GOT3 (cell line): ENCODE measurements around the gene ATP6V1G2.
A peak's percentile ranks its signal among the peaks of the same experiment; 100 is the strongest.
"Not testable (repeated sequence)": the region's sequence is repeated elsewhere in the genome, so short reads cannot be mapped to it uniquely, and the experiment has no call there.

Experiments used
- DNase-seq: peaks from one replicate; lab custom pipeline; 2025; ENCODE audit warnings: mixed read lengths; lab: John Stamatoyannopoulos, UW

Gene ATP6V1G2

DNA sequence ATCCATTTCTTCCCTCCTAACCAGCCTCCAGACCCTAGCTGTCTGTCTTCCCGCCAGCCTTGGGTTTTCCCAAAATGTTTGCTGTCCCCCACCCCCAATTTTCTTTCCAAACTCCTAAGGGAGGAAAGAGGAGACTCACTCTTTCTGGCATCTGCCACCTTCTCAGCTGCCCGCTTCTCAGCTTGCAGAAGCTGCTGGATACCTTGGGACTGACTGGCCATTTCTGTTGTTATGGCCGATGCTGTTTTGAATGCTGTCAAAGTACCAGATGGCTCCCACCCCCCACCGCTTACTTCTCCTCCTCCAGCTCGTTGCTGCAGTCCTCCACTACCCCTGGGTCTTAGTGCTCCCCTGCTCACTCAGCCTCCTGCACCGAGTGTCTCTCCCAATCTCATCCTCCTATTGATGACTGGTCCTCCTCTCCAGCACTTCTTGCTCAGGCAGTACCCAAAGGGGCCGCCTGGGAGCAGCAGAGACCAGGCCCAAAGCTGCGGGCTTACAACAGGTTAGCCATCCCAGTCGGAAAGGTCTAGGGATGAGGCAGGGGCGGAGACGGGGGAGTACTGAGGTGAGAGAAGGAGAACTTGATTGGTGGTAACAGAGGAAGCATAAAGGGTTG is at the start of gene ATP6V1G2:
Gene ATP6V1G2, minus strand, starts transcription at position 270 of the 619 bp plus-strand sequence. Its CDS starts 49 bp downstream, at position 221.
- peak; percentile 72 for DNase-seq

DNA sequence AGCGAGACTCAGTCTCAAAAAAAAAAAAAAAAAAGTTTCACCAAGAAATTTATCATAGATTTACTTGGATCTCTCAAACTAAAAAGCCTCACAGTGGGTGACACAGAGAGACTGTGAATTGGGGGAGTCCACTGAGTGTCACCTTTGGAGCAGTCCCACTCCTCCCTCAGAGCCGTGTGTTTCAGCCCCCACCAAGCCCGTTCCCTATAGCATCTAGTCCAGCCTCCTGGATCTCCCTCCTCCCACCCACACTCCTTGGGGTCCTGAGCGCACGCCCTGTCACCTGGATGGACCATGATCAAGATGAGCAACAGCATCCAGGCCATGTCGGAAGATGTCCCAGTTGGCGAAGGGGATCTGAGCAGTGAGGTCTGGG is 46.0 kb upstream of the ATP6V1G2 start:
- DNase-seq = no peak

GRCh38 chr6:31590691-31591090 is 44.3 kb upstream of the ATP6V1G2 start:
- DNase-seq = not testable (repeated sequence)

- DNase-seq = no peak
These were observed 42.7 kb upstream of the ATP6V1G2 start for GRCh38 chr6:31588871-31589650.

DNA sequence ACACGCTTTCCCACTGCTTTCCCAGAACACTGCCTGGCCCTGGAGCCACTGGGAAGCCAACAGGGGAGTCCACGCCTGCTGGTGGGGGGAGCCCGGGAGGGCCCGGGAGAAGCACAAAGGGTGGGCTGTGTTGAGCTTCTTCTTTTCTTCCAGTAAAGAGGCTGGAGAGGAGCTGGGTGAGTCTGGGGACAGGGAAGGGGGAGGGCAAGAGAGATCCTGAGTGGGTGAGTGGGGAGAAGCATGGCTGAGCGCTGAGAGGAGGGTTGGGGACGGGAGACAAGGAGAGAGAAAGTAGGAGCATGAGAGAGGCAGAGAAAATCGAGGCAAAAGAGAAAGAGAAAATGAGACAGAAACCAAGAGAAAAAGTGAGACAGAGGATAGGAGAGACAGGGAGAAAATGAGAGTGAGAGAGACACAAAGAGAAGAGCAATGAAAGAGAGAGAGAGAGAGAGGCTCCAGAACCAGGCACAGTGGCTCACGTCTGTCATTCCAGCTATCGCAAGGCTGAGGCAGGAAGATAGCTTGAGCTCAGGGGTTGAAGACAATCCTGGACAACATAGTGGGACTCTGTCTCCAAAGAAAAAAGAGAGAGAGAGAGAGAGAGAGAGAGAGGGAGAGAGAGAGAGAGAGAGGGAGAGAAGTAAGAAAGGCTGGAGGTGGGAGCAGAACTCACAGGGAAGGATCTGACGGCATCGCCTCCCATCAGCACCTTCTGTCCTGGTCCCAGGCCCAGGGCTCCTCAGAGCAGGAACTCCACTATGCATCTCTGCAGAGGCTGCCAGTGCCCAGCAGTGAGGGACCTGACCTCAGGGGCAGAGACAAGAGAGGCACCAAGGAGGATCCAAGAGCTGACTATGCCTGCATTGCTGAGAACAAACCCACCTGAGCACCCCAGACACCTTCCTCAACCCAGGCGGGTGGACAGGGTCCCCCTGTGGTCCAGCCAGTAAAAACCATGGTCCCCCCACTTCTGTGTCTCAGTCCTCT is 41.7 kb upstream of the ATP6V1G2 start:
- no peak for DNase-seq

DNA sequence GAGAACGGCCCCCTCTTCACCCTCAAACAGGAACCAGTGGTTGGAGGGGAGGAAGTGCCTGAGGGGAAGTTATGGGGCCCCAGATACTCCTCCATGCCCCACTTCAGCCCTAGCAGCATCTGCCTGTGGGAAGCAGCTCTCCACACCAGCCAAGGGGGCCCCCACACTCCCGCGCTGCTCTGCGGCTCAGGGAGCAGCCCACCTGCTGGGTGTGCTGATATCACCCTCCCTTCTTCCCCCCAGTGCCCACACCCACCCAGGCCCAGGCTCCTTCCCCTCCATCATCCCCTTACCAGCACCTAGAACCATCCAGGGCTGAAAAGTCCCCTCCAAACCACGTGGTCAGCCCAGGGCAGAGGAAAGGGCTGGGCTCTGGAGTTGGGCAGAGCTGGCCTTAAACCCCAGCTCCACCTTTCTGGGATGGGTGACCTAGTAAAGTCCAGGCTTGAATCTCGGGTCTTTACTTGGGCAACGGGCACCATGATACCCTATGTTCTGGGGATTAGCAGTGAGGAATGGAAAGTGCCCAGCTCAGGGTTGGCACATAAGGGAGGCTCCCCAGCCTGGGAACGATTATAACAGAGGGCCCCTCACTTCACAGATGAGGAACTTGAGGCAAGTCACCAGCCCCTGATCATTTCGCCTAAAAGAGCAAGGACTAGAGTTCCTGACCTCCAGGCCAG is 40.3 kb upstream of the ATP6V1G2 start:
- DNase-seq = no peak

GRCh38 chr6:31586008-31586407 is 39.6 kb upstream of the ATP6V1G2 start, which contains the start of gene LST1:
Gene LST1 (plus strand): TSS chr6:31586277. CDS start chr6:31587300, 1,023 bp downstream.
- no peak for DNase-seq

DNA sequence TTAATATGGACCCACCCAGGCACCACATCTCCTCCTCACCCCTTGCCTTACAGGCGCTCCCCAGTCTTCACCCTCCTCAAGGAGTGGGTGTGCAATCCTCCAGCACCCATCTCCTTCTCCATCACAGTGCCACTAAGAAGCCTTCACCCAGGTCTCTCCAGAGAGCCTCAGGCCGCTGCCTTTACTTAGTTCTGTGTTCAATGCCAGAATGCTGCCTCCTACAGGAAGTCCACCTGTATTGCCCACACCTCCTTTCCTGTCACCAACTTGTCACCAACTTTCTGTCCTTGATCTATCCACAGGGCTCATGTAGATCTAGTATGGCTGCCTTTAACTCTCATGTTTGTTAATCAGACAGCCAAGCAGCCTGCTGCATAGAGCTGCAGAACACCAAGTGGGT is 39.1 kb upstream of the ATP6V1G2 start:
- no peak for DNase-seq

GRCh38 chr6:31582230-31582643 is 35.8 kb upstream of the ATP6V1G2 start, which contains the start of gene LTB:
Gene LTB (minus strand): TSS chr6:31582424. CDS start chr6:31582417, 7 bp downstream.
- DNase-seq = no peak

DNA sequence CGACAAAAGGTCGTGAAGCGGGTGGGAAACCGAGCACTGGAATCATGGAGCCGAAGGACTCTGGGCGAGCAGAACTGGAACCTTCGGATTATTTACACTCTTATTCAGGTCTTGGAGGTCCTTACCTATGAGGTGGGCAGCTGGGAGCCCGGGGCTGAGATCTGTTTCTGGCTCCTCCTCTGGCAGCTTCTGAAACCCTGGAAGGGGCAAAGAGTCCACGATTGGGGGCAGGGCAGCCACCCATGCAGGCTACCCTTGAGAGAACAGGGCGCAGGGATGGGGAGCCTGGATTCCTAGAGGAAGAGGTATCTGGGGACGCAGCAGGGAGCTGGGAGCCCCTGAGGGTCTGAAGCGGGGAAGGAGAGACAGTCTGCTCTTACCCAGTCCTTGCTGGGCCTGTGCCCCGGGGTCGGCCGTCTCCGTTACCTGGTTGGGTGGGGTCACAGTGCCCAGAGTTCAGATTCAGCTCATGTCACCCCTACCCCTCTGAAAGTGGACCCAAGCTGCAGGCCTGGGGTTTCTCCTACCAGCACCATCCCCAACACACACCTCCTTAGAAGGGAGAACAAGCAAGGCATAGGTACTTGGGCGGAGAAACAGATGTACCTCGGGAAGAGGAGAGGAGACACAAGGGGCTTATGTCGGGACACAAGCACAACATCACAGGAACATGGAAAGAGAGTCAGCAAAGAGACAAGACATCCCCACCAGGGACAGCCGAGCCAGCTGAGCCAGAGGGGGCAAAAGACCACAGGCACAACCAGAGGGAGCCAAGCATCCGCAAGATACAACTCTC is 35.2 kb upstream of the ATP6V1G2 start:
- no peak for DNase-seq

- peak; percentile 55 for DNase-seq
These were observed 34.5 kb upstream of the ATP6V1G2 start for GRCh38 chr6:31580807-31581433.

DNA sequence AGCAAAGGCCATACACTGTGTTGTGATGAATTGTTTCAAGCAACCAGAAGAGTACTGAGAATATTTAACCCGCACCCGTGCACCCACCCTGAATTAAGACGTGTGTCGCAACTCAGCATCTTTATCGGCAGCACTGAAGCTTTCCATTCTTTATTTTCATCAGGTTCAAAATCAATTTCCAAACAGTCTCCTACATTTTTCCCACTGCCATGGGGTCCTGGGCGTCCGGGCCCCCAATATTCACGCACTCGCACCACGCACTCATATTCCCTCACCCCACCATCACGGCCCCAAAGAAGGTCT is 34.0 kb upstream of the ATP6V1G2 start:
- DNase-seq = no peak

- no peak for DNase-seq
These were observed 33.4 kb upstream of the ATP6V1G2 start for GRCh38 chr6:31579546-31580437.

DNA sequence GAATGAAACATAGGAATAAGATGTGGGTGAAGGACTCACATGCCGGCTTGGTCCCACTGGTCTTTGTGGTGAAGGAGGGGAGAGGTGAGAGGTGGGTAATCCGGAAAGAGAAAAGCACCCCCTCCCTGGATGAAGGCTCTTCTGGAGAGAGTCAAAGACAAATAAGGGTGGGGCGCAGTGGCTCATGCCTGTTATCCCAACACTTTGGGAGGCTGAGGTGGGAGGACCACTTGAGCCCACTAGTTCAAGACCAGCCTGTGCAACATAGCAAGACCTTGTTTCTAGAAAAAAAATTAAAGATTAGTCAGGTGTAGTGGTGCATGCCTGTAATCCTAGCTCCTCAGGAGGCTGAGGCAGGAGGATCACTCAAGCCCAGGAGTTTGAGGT is 32.7 kb upstream of the ATP6V1G2 start:
- DNase-seq = no peak

DNA sequence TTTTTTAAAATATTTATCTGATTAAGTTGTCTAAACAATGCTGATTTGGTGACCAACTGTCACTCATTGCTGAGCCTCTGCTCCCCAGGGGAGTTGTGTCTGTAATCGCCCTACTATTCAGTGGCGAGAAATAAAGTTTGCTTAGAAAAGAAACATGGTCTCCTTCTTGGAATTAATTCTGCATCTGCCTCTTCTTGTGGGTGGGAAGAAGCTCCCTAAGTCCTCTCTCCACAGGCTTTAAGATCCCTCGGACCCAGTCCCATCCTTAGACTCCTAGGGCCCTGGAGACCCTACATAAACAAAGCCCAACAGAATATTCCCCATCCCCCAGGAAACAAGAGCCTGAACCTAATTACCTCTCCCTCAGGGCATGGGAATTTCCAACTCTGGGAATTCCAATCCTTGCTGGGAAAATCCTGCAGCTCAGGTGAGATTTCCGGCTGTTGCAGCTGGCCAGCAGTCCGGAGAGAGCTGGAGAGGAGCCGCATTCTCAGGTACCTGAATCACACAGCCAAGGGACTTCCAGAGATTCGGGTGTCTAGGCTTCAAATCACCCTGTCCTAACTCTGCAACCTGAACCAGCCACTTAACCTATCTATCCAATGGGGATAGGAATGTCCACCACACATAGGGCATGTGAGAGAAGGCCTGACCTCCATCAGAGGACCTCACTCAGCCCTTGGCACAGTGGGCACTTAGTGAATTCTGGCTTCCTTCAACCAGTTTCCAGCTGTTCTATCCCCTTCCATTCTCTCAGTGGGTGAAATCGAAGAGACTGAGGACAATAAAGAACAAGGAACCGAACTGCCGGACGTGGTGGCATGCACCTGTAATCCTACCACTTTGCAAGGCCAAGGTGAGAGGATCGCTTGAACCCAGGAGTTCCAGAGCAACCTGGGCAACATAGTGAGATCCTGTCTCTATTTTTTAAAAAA is 32.0 kb upstream of the ATP6V1G2 start:
- no peak for DNase-seq

GRCh38 chr6:31577579-31577966 is 31.2 kb upstream of the ATP6V1G2 start:
- DNase-seq = no peak

DNA sequence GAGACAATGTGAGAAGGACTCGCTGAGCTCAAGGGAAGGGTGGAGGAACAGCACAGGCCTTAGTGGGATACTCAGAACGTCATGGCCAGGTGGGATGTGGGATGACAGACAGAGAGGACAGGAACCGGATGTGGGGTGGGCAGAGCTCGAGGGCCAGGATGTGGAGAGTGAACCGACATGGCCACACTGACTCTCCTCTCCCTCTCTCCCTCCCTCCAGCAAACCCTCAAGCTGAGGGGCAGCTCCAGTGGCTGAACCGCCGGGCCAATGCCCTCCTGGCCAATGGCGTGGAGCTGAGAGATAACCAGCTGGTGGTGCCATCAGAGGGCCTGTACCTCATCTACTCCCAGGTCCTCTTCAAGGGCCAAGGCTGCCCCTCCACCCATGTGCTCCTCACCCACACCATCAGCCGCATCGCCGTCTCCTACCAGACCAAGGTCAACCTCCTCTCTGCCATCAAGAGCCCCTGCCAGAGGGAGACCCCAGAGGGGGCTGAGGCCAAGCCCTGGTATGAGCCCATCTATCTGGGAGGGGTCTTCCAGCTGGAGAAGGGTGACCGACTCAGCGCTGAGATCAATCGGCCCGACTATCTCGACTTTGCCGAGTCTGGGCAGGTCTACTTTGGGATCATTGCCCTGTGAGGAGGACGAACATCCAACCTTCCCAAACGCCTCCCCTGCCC is 30.6 kb upstream of the ATP6V1G2 start:
- DNase-seq = no peak
